DOHH2 (cell line): ENCODE measurements around the gene STIM2.

Source experiments
- CTCF ChIP-seq: fragments of 200-600 bp; sonication (generic); IDR thresholded peaks from one replicate; pipeline ENCODE4 v1.5.1; 2014; ENCODE audit warnings: antibody characterized with exemption, mild to moderate bottlenecking, low read depth, low read length; ENCODE audit not compliant: poor library complexity, severe bottlenecking
- EZH2phosphoT487 ChIP-seq: fragments of 200-600 bp; sonication (generic); IDR thresholded peaks from 2 replicates; pipeline ENCODE4 v1.6.1; 2017; ENCODE audit warnings: borderline replicate concordance, mild to moderate bottlenecking, antibody characterized with exemption, low read length, moderate library complexity, mixed read lengths

GRCh38 chr4:26860157-26860921, at the start of gene STIM2:
- no peak for TF ChIP-seq EZH2phosphoT487
- TF ChIP-seq CTCF: peak; percentile 73
